Mesendoderm (in vitro differentiated cells): Measurements from ENCODE around the gene TMC1.
A peak's percentile ranks its signal among the peaks of the same experiment; 100 is the strongest.

Experiments
- DNase-seq: peaks from one replicate; pipeline ENCODE4 v3.0.0; 2013
- H2AK5ac ChIP-seq: 2 replicates; pipeline ENCODE4 v1.6.1; 2013; ENCODE audit warnings: low read length, inconsistent platforms
- H2BK120ac ChIP-seq: 2 replicates; pipeline ENCODE4 v1.6.1; 2013; ENCODE audit warnings: low read depth, mild to moderate bottlenecking, low read length, moderate library complexity, mixed read lengths
- H2BK15ac ChIP-seq: replicated peaks from 2 replicates; pipeline ENCODE4 v1.6.1; 2013; ENCODE audit warnings: low read depth, mild to moderate bottlenecking, moderate library complexity
- H2BK5ac ChIP-seq: 2 replicates; pipeline ENCODE4 v1.6.1; 2013; ENCODE audit warnings: low read length, inconsistent platforms
- H3K18ac ChIP-seq: 2 replicates; pipeline ENCODE4 v1.6.1; 2013; ENCODE audit warnings: mild to moderate bottlenecking, low read length, mixed read lengths
- H3K23ac ChIP-seq: one replicate; pipeline ENCODE4 v1.6.1; 2013; ENCODE audit warnings: low read length
- H3K27ac ChIP-seq: 2 replicates; pipeline ENCODE4 v1.5.1; 2013; ENCODE audit warnings: low read depth, mild to moderate bottlenecking, inconsistent platforms, low read length, moderate library complexity
- H3K27me3 ChIP-seq: 2 replicates; pipeline ENCODE4 v1.6.1; 2013; ENCODE audit warnings: low read length, control low read depth, mild to moderate bottlenecking, inconsistent platforms; ENCODE audit not compliant: insufficient read depth, poor library complexity
- H3K36me3 ChIP-seq: 2 replicates; pipeline ENCODE4 v1.6.1; 2013; ENCODE audit warnings: low read length, inconsistent platforms; ENCODE audit not compliant: control insufficient read depth, insufficient read depth
- H3K4ac ChIP-seq: one replicate; pipeline ENCODE4 v1.6.1; 2013; ENCODE audit warnings: low read depth, mild to moderate bottlenecking, low read length, moderate library complexity
- H3K4me1 ChIP-seq: 2 replicates; pipeline ENCODE4 v1.6.1; 2013; ENCODE audit warnings: low read depth, low read length, inconsistent platforms; ENCODE audit not compliant: control insufficient read depth
- H3K4me2 ChIP-seq: 2 replicates; pipeline ENCODE4 v1.6.1; 2013; ENCODE audit warnings: low read length
- H3K4me3 ChIP-seq: 2 replicates; pipeline ENCODE4 v1.5.1; 2013; ENCODE audit warnings: mild to moderate bottlenecking, low read length
- H3K56ac ChIP-seq: one replicate; pipeline ENCODE4 v1.6.1; 2013; ENCODE audit warnings: low read length
- H3K79me1 ChIP-seq: 2 replicates; pipeline ENCODE4 v1.6.1; 2013; ENCODE audit warnings: low read length, inconsistent platforms
- H3K79me2 ChIP-seq: 2 replicates; pipeline ENCODE4 v1.6.1; 2013; ENCODE audit warnings: mild to moderate bottlenecking, low read length; ENCODE audit not compliant: control insufficient read depth, insufficient read depth
- H3K9ac ChIP-seq: 2 replicates; pipeline ENCODE4 v1.6.1; 2013; ENCODE audit warnings: low read length, inconsistent platforms
- H4K5ac ChIP-seq: one replicate; pipeline ENCODE4 v1.6.1; 2013; ENCODE audit warnings: low read length
- H4K8ac ChIP-seq: one replicate; pipeline ENCODE4 v1.6.1; 2013; ENCODE audit warnings: low read depth, mild to moderate bottlenecking, control low read depth, low read length, moderate library complexity
- WGBS: extraction: QIAGEN DNeasy Blood & Tissue Kit; methylation state at CpG from one replicate; pipeline ENCODE4 v1.1.7; 2013; ENCODE audit warnings: low lambda C conversion rate, missing lambda C conversion rate; ENCODE audit not compliant: insufficient coverage; ENCODE audit errors: extremely low coverage; 5-methylcytosine and 5-hydroxymethylcytosine counted together

Gene TMC1

GRCh38 chr9:72721067-72721466 lies 199.7 kb downstream of the TMC1 start:
- Histone ChIP-seq H3K79me1 (no peaks in the 10 kb centered on the region), H3K27me3 (no peaks in the 10 kb centered on the region), H3K4ac (no peak overlapping the region), H2BK120ac (no peak overlapping the region), H3K4me1 (no peaks in the 10 kb centered on the region), H2AK5ac (no peak overlapping the region), H3K79me2 (no peaks in the 10 kb centered on the region), H3K56ac (no peak overlapping the region), H3K18ac (no peak overlapping the region), H3K27ac (no peak overlapping the region), H3K36me3 (no peaks in the 10 kb centered on the region), H3K4me3 (no peak overlapping the region), H2BK5ac (no peak overlapping the region), H4K5ac (no peak overlapping the region), H4K8ac (no peak overlapping the region), H3K4me2 (no peak overlapping the region), H3K9ac (no peak overlapping the region), H3K23ac (no peak overlapping the region), H2BK15ac (no peak overlapping the region)
- DNase-seq = peak; percentile 10
- no CpG with 5 or more reads among the region's 1 CpG for WGBS

DNA sequence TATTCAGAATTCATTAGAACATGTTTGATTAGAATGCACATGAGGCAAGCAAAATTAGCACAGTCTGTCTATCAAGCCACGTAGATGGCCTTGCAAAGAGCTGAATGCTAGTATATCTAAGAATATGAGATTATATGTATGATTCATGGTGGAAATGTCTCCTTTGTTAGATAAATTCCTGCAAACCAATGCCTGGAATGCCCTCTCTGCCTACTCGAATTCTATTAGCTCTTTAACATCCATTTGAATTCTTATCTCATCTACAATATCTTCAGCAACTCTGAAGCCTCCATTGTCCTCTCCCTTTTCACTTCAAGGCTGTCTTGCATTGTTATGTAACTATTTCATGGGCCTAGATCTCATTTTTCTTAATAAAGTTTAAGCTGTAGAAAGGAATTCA lies 205.5 kb downstream of the TMC1 start:
- H2BK5ac ChIP-seq = no peak overlapping the region
- H3K9ac ChIP-seq = no peak overlapping the region
- H3K4me3 ChIP-seq = no peak overlapping the region
- no peak overlapping the region for H2AK5ac ChIP-seq
- H3K79me1 ChIP-seq = no peaks in the 10 kb centered on the region
- no peak overlapping the region for H3K56ac ChIP-seq
- no peak overlapping the region for H4K5ac ChIP-seq
- no peaks in the 10 kb centered on the region for H3K79me2 ChIP-seq
- no CpG with 5 or more reads among the region's 2 CpGs for WGBS
- H2BK15ac ChIP-seq = no peak overlapping the region
- no peak overlapping the region for H3K18ac ChIP-seq
- no peak overlapping the region for H4K8ac ChIP-seq
- no peak overlapping the region for H3K4ac ChIP-seq
- no peak overlapping the region for H2BK120ac ChIP-seq
- peaks cover 2% of the 10 kb centered on the region for H3K4me1 ChIP-seq
- H3K36me3 ChIP-seq = no peaks in the 10 kb centered on the region
- peak; percentile 83 for DNase-seq
- no peaks in the 10 kb centered on the region for H3K27me3 ChIP-seq
- H3K23ac ChIP-seq = no peak overlapping the region
- no peak overlapping the region for H3K27ac ChIP-seq
- H3K4me2 ChIP-seq = no peak overlapping the region

DNA sequence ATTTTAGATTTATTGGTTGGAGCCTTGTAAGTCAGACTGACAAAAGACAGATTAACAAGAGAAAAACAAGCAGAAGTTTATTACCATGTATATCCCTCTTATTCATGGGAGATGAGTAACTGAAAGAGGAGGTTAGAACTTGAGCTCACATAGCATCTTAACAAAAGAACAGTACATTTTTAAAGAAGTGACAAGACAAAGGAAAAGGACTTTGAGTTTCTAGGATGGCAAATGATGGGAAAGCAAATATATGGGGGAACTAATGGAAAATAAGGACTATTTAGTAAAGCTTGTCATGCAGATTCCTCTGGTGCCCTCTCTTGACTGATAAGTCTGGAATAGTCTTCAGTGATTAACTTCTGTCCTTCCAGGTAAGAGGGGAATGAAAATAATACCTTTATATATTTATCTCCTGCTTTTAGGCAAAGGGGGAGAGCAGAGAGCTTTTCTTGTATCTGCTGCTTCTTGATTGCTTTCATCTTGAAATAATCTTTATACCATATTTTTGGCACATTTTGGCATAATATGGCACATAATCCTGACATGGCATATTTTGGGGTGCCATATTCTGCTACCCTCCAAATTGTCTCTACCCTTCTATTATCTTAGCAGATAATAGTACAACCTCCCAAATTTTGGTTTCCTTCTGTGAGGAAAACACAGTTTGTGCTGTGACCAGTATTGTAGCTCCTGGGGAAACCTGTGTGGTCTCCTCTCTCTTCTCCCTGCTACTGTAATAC lies 206.8 kb downstream of the TMC1 start:
- Histone ChIP-seq H3K36me3 (no peaks in the 10 kb centered on the region), H3K4me1 (peaks cover 2% of the 10 kb centered on the region), H2BK5ac (no peak overlapping the region), H3K27ac (no peak overlapping the region), H3K9ac (no peak overlapping the region), H2BK120ac (no peak overlapping the region), H3K27me3 (no peaks in the 10 kb centered on the region), H4K5ac (no peak overlapping the region), H4K8ac (no peak overlapping the region), H3K18ac (no peak overlapping the region), H3K4me3 (no peak overlapping the region), H3K56ac (no peak overlapping the region), H2AK5ac (no peak overlapping the region), H3K4me2 (no peak overlapping the region), H3K4ac (no peak overlapping the region), H2BK15ac (no peak overlapping the region), H3K23ac (no peak overlapping the region), H3K79me2 (no peaks in the 10 kb centered on the region), H3K79me1 (no peaks in the 10 kb centered on the region)
- DNase-seq = no peak

DNA sequence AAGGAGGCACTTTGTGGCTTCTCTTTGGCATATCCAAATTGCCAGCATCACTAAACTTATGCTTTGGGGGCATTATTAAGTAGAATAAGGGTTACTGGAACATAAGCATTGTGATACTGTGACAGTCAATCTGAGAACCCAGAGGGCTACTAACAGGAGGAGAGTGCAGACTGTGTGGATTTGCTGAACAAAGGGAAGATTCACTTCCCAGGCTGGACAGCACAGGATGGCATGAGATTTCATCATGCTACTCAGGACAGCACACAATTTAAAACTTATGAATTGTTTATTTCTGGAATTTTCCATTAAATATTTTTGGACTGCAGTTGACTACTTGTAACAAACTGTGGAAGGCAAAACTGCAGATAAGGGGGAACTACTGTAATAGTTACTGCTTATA lies 212.5 kb downstream of the TMC1 start:
- Histone ChIP-seq H2BK120ac (no peak overlapping the region), H3K4ac (no peak overlapping the region), H4K5ac (no peak overlapping the region), H3K27me3 (no peaks in the 10 kb centered on the region), H3K56ac (no peak overlapping the region), H2BK5ac (no peak overlapping the region), H2BK15ac (no peak overlapping the region), H4K8ac (no peak overlapping the region), H3K23ac (no peak overlapping the region), H3K79me1 (no peaks in the 10 kb centered on the region), H3K36me3 (no peaks in the 10 kb centered on the region), H3K18ac (no peak overlapping the region), H3K4me2 (no peak overlapping the region), H2AK5ac (no peak overlapping the region), H3K4me3 (no peak overlapping the region), H3K4me1 (no peaks in the 10 kb centered on the region), H3K27ac (no peak overlapping the region), H3K9ac (no peak overlapping the region), H3K79me2 (no peaks in the 10 kb centered on the region)
- no peak for DNase-seq

- H2BK5ac ChIP-seq = no peak overlapping the region
- H3K4ac ChIP-seq = no peak overlapping the region
- WGBS = no CpG with 5 or more reads among the region's 1 CpG
Observed at GRCh38 chr9:72734631-72735030, 213.2 kb downstream of the TMC1 start.

DNA sequence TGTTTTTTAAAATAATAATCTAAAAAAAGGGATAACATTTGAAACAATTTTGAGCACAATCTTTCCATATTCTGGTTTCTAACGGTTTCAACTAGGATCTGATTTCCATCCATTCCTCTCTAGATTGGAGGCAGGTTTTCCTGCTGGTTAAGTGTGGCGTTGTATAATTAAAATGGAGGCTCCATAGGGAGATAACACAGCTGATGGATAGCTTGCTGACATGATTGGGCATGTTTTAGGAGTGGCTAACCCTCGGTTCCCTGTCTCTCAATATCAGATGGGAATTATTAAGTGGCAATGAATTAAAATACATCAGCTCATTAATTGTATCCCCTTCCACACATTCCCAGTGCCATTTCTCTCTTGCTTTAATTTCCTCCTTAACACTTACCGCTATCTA lies 222.4 kb downstream of the TMC1 start:
- WGBS = 100% methylated on average over 1 of the region's 4 CpGs
- no peak overlapping the region for H3K4ac ChIP-seq
- H2BK120ac ChIP-seq = no peak overlapping the region
- no peak for DNase-seq
- no peak overlapping the region for H2BK15ac ChIP-seq
- no peak overlapping the region for H4K5ac ChIP-seq
- no peak overlapping the region for H2BK5ac ChIP-seq
- H4K8ac ChIP-seq = no peak overlapping the region
- no peaks in the 10 kb centered on the region for H3K4me1 ChIP-seq
- H3K79me2 ChIP-seq = no peaks in the 10 kb centered on the region
- H3K18ac ChIP-seq = no peak overlapping the region
- no peak overlapping the region for H2AK5ac ChIP-seq
- H3K79me1 ChIP-seq = no peaks in the 10 kb centered on the region
- no peak overlapping the region for H3K23ac ChIP-seq
- H3K9ac ChIP-seq = no peak overlapping the region
- no peaks in the 10 kb centered on the region for H3K27me3 ChIP-seq
- no peak overlapping the region for H3K4me3 ChIP-seq
- H3K36me3 ChIP-seq = no peaks in the 10 kb centered on the region
- H3K27ac ChIP-seq = no peak overlapping the region
- H3K4me2 ChIP-seq = no peak overlapping the region
- H3K56ac ChIP-seq = no peak overlapping the region

More at GRCh38 chr9:72734631-72735030, 213.2 kb downstream of the TMC1 start:
- Histone ChIP-seq H2BK120ac (no peak overlapping the region), H3K18ac (no peak overlapping the region), H2BK15ac (no peak overlapping the region), H3K23ac (no peak overlapping the region), H2AK5ac (no peak overlapping the region), H3K36me3 (no peaks in the 10 kb centered on the region), H3K56ac (no peak overlapping the region), H3K9ac (no peak overlapping the region), H3K4me3 (no peak overlapping the region), H3K4me1 (no peaks in the 10 kb centered on the region), H3K79me2 (no peaks in the 10 kb centered on the region), H4K5ac (no peak overlapping the region), H4K8ac (no peak overlapping the region), H3K27ac (no peak overlapping the region), H3K27me3 (no peaks in the 10 kb centered on the region), H3K79me1 (no peaks in the 10 kb centered on the region), H3K4me2 (no peak overlapping the region)
- no peak for DNase-seq
